Natural killer cell (primary cell): ENCODE measurements around the gene CLCNKA. TPM values are rescaled to one million over a fixed set of nuclear protein-coding genes. Genes with fewer than 3 reads are reported as not detected.

Source experiments
- ATAC-seq, 3 donors: fragments of 150-1000 bp in 2 of 3; fragments of 200-7000 bp in 1 of 3; cut with Tn5 transposase; 1 replicate in 1 of 3; 2 replicates in 2 of 3; pipeline ENCODE4 v1.10.0; 2021; ENCODE audit warnings: mild to moderate bottlenecking in 2 of 3, moderate library complexity in 2 of 3
- DNase-seq, 2 donors: peaks; one replicate each; pipeline versions ENCODE4 v3.0.0 to v3.0.0-alpha.2; 2013 to 2021; ENCODE audit warnings: mixed read lengths in 1 of 2
- H3K27ac ChIP-seq: one replicate; pipeline ENCODE4 v1.5.1; 2013; ENCODE audit warnings: mild to moderate bottlenecking, low read length
- H3K27me3 ChIP-seq: one replicate; pipeline ENCODE4 v1.6.1; 2013; ENCODE audit warnings: low read length; ENCODE audit not compliant: control insufficient read depth, insufficient read depth
- H3K36me3 ChIP-seq: one replicate; pipeline ENCODE4 v1.6.1; 2013; ENCODE audit warnings: low read length; ENCODE audit not compliant: control insufficient read depth, insufficient read depth
- H3K4me1 ChIP-seq: one replicate; pipeline ENCODE4 v1.6.1; 2013; ENCODE audit warnings: low read length; ENCODE audit not compliant: control insufficient read depth, insufficient read depth
- H3K4me3 ChIP-seq: one replicate; pipeline ENCODE4 v1.5.1; 2013; ENCODE audit warnings: low read length
- H3K9me3 ChIP-seq: one replicate; pipeline ENCODE4 v1.6.1; 2013; ENCODE audit warnings: low read length; ENCODE audit not compliant: control insufficient read depth, insufficient read depth
- H3K27ac Mint-ChIP-seq, 2 donors: one replicate each; pipeline ENCODE4 v1.8.0; 2022; ENCODE audit warnings: mild to moderate bottlenecking in 2 of 2, mixed read lengths in 2 of 2, moderate library complexity in 1 of 2
- H3K27me3 Mint-ChIP-seq, 2 donors: one replicate each; pipeline ENCODE4 v1.8.0; 2022; ENCODE audit warnings: low read depth in 2 of 2, mixed read lengths in 2 of 2
- H3K36me3 Mint-ChIP-seq: one replicate; pipeline ENCODE4 v1.8.0; 2022; ENCODE audit warnings: mixed read lengths
- H3K4me1 Mint-ChIP-seq, 2 donors: one replicate each; pipeline ENCODE4 v1.8.0; 2022; ENCODE audit warnings: mixed read lengths in 2 of 2
- H3K4me3 Mint-ChIP-seq: one replicate; pipeline ENCODE4 v1.8.0; 2022; ENCODE audit warnings: mild to moderate bottlenecking, moderate library complexity, mixed read lengths
- H3K9me3 Mint-ChIP-seq, 2 donors: one replicate each; pipeline ENCODE4 v1.8.0; 2022; ENCODE audit warnings: mixed read lengths in 2 of 2
- WGBS: methylation state at CpG from one replicate; pipeline ENCODE4 v1.1.7; 2013; ENCODE audit warnings: missing lambda C conversion rate; ENCODE audit not compliant: insufficient coverage; 5-methylcytosine and 5-hydroxymethylcytosine counted together
- intact Hi-C: fragments of 100-400 bp; cut with micrococcal nuclease; formaldehyde crosslinking; loops from one replicate; pipeline ENCODE4 v1.14.2; 2022
- total RNA-seq, 4 donors: library from RNA; stranded (reverse); fragments of 120-200 nt in 1 of 4; gene quantifications; one replicate each; pipeline versions ENCODE4 v1.2.3 to v1.2.4, GENCODE V29; 2013 to 2022
- TF ChIP-seq, protein P1 (sequence below): fragments of 200-600 bp; IDR thresholded peaks from one replicate; pipeline ENCODE4 v1.8.0; 2022; ENCODE audit warnings: antibody characterized with exemption

CLCNKA gene
- total RNA-seq, 3 donors from 2014 or later (not counting 1 experiment from before 2014, with no cell fraction given), result 0.16 to 0.33 TPM; not detected in 1

DNA sequence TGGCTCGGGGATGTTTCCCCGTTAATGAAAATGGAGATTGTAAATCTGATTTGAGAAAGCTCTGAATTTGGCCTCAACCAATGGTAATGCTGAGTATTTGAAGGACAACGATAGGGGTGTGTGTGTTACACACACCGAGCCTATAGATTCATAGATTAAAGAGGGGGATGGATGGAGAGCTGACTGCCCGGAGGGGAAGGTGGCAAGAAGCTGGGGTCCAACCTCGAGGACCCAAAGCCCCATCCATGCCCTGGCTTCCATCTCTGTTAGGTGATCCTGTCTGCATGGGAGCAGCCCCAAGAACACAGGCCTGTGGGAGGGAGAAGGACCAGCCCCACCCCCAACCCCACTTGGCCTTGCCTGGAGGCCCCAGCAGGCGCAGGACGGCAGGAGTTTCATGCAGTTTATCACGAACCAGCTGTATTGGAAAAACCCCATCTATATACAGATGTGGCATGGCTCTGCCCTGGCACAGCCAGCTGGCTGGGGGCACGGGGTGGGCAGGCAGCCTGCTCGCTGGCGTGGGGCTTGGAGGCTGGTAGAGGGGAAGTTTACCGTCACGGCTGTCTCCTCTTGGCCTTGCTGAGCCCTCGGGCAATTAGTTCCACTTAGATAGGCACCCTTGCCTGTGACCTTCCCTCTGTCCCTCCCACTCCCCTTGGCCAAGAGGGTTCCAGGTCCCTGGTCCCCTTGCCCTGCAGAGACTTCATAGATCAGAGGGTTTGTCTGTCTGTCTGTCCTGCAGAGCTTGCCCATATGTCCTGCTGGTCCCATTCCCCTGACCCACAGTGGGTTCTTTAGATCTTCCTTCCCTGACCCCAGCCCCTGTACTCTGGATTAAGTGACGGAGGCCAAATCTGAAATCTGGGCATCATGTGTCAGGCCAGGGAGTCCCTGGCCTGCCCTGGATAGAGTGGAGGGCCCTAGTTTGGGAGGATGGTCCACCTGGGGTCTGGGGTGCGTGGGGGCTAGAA lies 7.0 kb upstream of the CLCNKA start:
- intact Hi-C loops, result no loop called here
- Mint-ChIP-seq H3K27ac (peak overlapping the region; percentile 26 to 87), H3K27me3 (no peaks in the 10 kb centered on the region), H3K4me1 (peaks cover 0 to 11% of the 10 kb centered on the region in 2 donors), H3K36me3 (no peaks in the 10 kb centered on the region), H3K4me3 (peak overlapping the region; percentile 21), H3K9me3 (no peaks in the 10 kb centered on the region)
- no peak overlapping the region for H3K4me3 ChIP-seq
- WGBS, result 64% methylated on average over 17 of the region's 17 CpGs
- peaks cover 16% of the 10 kb centered on the region for H3K4me1 ChIP-seq
- H3K9me3 ChIP-seq, result no peaks in the 10 kb centered on the region
- TF ChIP-seq, protein P1, sequence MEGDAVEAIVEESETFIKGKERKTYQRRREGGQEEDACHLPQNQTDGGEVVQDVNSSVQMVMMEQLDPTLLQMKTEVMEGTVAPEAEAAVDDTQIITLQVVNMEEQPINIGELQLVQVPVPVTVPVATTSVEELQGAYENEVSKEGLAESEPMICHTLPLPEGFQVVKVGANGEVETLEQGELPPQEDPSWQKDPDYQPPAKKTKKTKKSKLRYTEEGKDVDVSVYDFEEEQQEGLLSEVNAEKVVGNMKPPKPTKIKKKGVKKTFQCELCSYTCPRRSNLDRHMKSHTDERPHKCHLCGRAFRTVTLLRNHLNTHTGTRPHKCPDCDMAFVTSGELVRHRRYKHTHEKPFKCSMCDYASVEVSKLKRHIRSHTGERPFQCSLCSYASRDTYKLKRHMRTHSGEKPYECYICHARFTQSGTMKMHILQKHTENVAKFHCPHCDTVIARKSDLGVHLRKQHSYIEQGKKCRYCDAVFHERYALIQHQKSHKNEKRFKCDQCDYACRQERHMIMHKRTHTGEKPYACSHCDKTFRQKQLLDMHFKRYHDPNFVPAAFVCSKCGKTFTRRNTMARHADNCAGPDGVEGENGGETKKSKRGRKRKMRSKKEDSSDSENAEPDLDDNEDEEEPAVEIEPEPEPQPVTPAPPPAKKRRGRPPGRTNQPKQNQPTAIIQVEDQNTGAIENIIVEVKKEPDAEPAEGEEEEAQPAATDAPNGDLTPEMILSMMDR, result no peak
- DNase-seq (no peak), ATAC-seq (no peak)
- H3K27me3 ChIP-seq, result no peaks in the 10 kb centered on the region
- no peaks in the 10 kb centered on the region for H3K36me3 ChIP-seq
- H3K27ac ChIP-seq, result no peak overlapping the region

DNA sequence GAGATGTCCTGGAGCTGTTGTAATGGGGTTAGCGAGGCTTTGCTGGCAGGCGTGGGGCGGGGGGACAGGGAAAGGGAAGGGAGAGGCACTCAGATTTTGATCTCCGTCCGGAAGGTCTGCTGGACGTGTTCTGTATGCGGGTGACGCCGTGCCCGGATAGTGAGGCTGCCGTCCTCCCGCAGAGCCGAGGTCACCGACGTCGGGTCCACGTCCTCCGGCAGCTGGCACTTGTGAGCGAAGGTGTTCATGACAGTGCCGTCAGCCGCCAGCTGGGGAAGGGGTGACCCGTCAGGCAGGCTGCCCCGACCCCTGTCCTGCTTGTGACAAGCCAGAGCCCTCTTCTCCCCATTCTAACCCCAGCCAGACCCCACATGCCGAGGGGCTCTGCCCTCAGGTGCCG lies 6.3 kb upstream of the CLCNKA start:
- Histone ChIP-seq H3K27ac (no peak overlapping the region), H3K4me1 (peaks cover 16% of the 10 kb centered on the region), H3K9me3 (no peaks in the 10 kb centered on the region), H3K27me3 (no peaks in the 10 kb centered on the region), H3K4me3 (no peak overlapping the region), H3K36me3 (no peaks in the 10 kb centered on the region)
- intact Hi-C loops, result no loop called here
- TF ChIP-seq, protein P1, result no peak
- peaks cover 0 to 11% of the 10 kb centered on the region in 2 donors for H3K4me1 Mint-ChIP-seq
- H3K36me3 Mint-ChIP-seq, result no peaks in the 10 kb centered on the region
- H3K4me3 Mint-ChIP-seq, result no peak overlapping the region
- no peaks in the 10 kb centered on the region for H3K9me3 Mint-ChIP-seq
- H3K27ac Mint-ChIP-seq, result peak overlapping the region in 1 of 2 donors; percentile 87
- no peak for ATAC-seq
- 94% methylated on average over 25 of the region's 25 CpGs for WGBS
- DNase-seq, result no peak
- no peaks in the 10 kb centered on the region for H3K27me3 Mint-ChIP-seq

DNA sequence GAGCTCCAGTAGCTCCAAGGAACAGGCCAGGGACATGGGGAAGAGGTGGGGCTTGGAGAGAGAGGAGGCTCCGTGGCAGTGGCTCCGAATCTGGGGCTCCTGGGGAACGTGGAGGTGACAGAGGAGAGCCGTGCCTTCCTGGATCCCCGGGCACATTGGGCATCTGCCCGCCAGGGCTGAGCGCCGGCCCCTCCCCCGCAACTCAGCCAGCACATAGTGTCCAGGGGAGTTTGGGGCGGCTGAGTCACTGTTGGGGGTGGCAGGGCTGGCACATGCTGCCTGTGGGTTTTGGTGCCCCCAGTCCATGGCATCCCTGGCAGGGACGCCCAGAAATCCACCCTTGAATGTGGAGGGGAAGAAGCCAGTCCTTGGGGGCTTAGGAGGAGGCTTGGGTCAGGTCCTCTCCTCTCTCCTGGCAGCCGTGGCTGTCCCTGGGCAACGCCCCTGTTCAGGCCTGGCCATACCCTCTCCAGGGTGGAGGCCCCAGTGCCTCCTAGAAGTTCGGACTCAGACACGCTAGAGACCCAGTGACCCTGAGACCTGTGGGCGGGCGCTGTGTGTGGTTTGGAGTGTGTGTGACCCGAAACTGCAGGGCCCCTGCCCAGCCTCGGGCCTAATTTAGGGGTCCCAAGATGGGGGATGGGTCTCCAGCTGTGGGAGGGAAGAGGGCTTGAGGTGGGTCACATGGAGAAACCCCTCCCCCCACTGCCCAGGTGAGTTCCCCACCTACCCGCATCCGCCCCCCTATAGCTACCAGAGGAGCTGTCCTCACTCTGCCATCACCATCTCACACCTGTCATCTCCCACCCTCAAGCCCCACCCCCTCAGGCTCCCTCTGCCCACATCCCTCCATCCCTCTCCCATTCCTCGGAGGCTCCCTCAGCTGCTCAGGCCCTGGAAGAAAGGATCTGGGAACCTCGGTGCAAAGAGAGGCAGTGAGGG lies 5.6 kb upstream of the CLCNKA start:
- no peaks in the 10 kb centered on the region for H3K27me3 ChIP-seq
- TF ChIP-seq, protein P1, result no peak
- peaks cover 16% of the 10 kb centered on the region for H3K4me1 ChIP-seq
- Mint-ChIP-seq H3K27ac (peak overlapping the region in 1 of 2 donors; percentile 87), H3K4me3 (no peak overlapping the region), H3K4me1 (peaks cover 0 to 11% of the 10 kb centered on the region in 2 donors), H3K27me3 (no peaks in the 10 kb centered on the region), H3K36me3 (no peaks in the 10 kb centered on the region), H3K9me3 (no peaks in the 10 kb centered on the region)
- DNase-seq (no peak), ATAC-seq (no peak)
- WGBS, result 78% methylated on average over 23 of the region's 23 CpGs
- intact Hi-C loops, result no loop called here
- no peak overlapping the region for H3K4me3 ChIP-seq
- H3K36me3 ChIP-seq, result no peaks in the 10 kb centered on the region
- H3K9me3 ChIP-seq, result no peaks in the 10 kb centered on the region
- no peak overlapping the region for H3K27ac ChIP-seq
